G401 (cell line): ENCODE results near the gene FGFBP2. TPM values are rescaled to one million over a fixed set of nuclear protein-coding genes. Genes with fewer than 3 reads are reported as not detected.

Experiments
- DNase-seq: peaks from one replicate; pipeline ENCODE4 v3.0.0-alpha.2; 2015; ENCODE audit warnings: low spot score
- in situ Hi-C: cut with HindIII; loops from 2 replicates; pipeline ENCODE4 v1.10.0; 2016; ENCODE audit warnings: low sequenced_read_pairs, mixed read lengths
- total RNA-seq: library from RNA; depleted of rRNA; stranded (reverse); fragments of >200 nt; shearing (Covaris generic); gene quantifications from 2 replicates; pipeline ENCODE4 v1.2.3, GENCODE V29; 2014

FGFBP2 gene
- total RNA-seq, 1 experiment from 2014 or later, result not detected

- in situ Hi-C loops, result no loop called here
- no peak for DNase-seq
These were observed 13.8 kb upstream of the FGFBP2 start for GRCh38 chr4:15976456-15977447.

- no peak for DNase-seq
- in situ Hi-C loops, result no loop called here
These were observed 8.3 kb upstream of the FGFBP2 start for GRCh38 chr4:15971068-15971801.

GRCh38 chr4:15968551-15969300 is 5.8 kb upstream of the FGFBP2 start:
- in situ Hi-C loops, result no loop called here
- DNase-seq, result no peak

- no peak for DNase-seq
- in situ Hi-C loops, result no loop called here
These were observed 2.4 kb upstream of the FGFBP2 start for GRCh38 chr4:15965325-15965724.

GRCh38 chr4:15964159-15964558 is 1.2 kb upstream of the FGFBP2 start:
- no peak for DNase-seq
- in situ Hi-C loops, result no loop called here

GRCh38 chr4:15963576-15963975 is 601 bp upstream of the FGFBP2 start:
- no peak for DNase-seq
- in situ Hi-C loops, result no loop called here

GRCh38 chr4:15961781-15962510 is 1.0 kb downstream of the FGFBP2 start:
- DNase-seq, result no peak
- in situ Hi-C loops, result no loop called here

- in situ Hi-C loops, result no loop called here
These were observed 4.4 kb downstream of the FGFBP2 start for GRCh38 chr4:15958562-15958961.

GRCh38 chr4:15956179-15956850 is 6.7 kb downstream of the FGFBP2 start:
- in situ Hi-C loops, result no loop called here
- peak; percentile 30 for DNase-seq

More at GRCh38 chr4:15958562-15958961, 4.4 kb downstream of the FGFBP2 start:
- no peak for DNase-seq

GRCh38 chr4:15955670-15956069 is 7.3 kb downstream of the FGFBP2 start:
- in situ Hi-C loops, result no loop called here
- DNase-seq, result no peak

- in situ Hi-C loops, result no loop called here
- no peak for DNase-seq
These were observed 9.3 kb downstream of the FGFBP2 start for GRCh38 chr4:15953625-15954024.

- in situ Hi-C loops, result no loop called here
These were observed 11.2 kb downstream of the FGFBP2 start for GRCh38 chr4:15951781-15952180.

GRCh38 chr4:15948826-15949225 is 14.1 kb downstream of the FGFBP2 start:
- in situ Hi-C loops, result no loop called here
- no peak for DNase-seq

More at GRCh38 chr4:15951781-15952180, 11.2 kb downstream of the FGFBP2 start:
- DNase-seq, result no peak

- in situ Hi-C loops, result no loop called here
- DNase-seq, result no peak
These were observed 15.3 kb downstream of the FGFBP2 start for GRCh38 chr4:15947684-15948083.

GRCh38 chr4:15945516-15945915 is 17.5 kb downstream of the FGFBP2 start:
- in situ Hi-C loops, result no loop called here
- DNase-seq, result no peak

GRCh38 chr4:15944895-15945294 is 18.1 kb downstream of the FGFBP2 start:
- no peak for DNase-seq
- in situ Hi-C loops, result no loop called here

- DNase-seq, result no peak
- in situ Hi-C loops, result no loop called here
These were observed 20.7 kb downstream of the FGFBP2 start for GRCh38 chr4:15942283-15942682.

GRCh38 chr4:15938640-15939039 is 24.3 kb downstream of the FGFBP2 start, which contains the start of gene FGFBP1:
TSS of gene FGFBP1 (minus strand) at chr4:15938740. CDS start at chr4:15936632, 2,108 bp downstream.
- in situ Hi-C loops, result no loop called here
- DNase-seq, result no peak
